ENCODE data around the gene SUCLG2. TPM values are rescaled to one million over a fixed set of nuclear protein-coding genes. Genes with fewer than 3 reads are reported as not detected.

SUCLG2 gene
- total and polyA plus RNA-seq, 10 of the 15 experiments (the other 5 are each of a cell fraction or from before 2014, with no cell fraction given): 17.8 to 50.9 (median 37.2) TPM

DNA sequence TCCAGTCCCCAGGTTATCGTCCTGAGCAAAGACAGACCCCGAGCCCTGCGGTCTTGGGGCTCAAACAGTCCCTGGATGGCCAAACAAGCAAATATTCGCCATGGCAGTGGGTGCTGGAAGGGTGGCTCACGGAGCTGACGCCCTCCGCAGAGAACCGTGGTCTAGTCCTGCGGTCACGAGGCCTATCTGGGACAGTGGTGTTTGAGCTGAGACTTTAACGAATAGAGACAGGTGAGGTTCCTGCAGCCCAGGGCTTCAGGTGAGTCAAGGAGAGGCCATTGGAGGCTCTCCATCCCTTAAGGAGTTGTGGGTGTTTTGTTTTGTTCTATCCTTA lies 399 bp upstream of the SUCLG2 start (continued):
- TF ChIP-seq, protein P1, sequence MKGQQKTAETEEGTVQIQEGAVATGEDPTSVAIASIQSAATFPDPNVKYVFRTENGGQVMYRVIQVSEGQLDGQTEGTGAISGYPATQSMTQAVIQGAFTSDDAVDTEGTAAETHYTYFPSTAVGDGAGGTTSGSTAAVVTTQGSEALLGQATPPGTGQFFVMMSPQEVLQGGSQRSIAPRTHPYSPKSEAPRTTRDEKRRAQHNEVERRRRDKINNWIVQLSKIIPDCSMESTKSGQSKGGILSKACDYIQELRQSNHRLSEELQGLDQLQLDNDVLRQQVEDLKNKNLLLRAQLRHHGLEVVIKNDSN (IDR thresholded peaks at IDR 0.05; ENCODE audit: borderline replicate concordance, extremely low read length, insufficient read depth, low read depth, low read length): no peak
- TF ChIP-seq TCF12 (IDR thresholded peaks at IDR 0.05; ENCODE audit: low read depth, low read length) (no peak), MTA2 (IDR thresholded peaks at IDR 0.05; ENCODE audit: low read depth) (no peak; the same call in 1 of the 2 replicates), MTA3 (IDR thresholded peaks at IDR 0.05; ENCODE audit: borderline replicate concordance, low read length) (no peak), PML (IDR thresholded peaks at IDR 0.05; ENCODE audit: low read length) (no peak), WRNIP1 (IDR thresholded peaks at IDR 0.05; ENCODE audit: borderline replicate concordance, low read depth, low read length) (no peak), KLF5 (IDR thresholded peaks at IDR 0.05; ENCODE audit: partially characterized antibody) (no peak), SMARCA5 (IDR thresholded peaks at IDR 0.05) (no peak), ZNF217 (IDR thresholded peaks at IDR 0.05) (no peak), HDGF (IDR thresholded peaks at IDR 0.05) (0 out of 2 replicates have a peak, but pooled peaks have one; percentile 61), MEF2B (IDR thresholded peaks at IDR 0.05; ENCODE audit: partially characterized antibody, poor library complexity, severe bottlenecking) (no peak)
- TF ChIP-seq, protein P2, sequence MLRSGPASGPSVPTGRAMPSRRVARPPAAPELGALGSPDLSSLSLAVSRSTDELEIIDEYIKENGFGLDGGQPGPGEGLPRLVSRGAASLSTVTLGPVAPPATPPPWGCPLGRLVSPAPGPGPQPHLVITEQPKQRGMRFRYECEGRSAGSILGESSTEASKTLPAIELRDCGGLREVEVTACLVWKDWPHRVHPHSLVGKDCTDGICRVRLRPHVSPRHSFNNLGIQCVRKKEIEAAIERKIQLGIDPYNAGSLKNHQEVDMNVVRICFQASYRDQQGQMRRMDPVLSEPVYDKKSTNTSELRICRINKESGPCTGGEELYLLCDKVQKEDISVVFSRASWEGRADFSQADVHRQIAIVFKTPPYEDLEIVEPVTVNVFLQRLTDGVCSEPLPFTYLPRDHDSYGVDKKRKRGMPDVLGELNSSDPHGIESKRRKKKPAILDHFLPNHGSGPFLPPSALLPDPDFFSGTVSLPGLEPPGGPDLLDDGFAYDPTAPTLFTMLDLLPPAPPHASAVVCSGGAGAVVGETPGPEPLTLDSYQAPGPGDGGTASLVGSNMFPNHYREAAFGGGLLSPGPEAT (IDR thresholded peaks at IDR 0.05; ENCODE audit: low read depth): 0 out of 2 replicates have a peak, but pooled peaks have one; percentile 25
- TF ChIP-seq, protein P3, sequence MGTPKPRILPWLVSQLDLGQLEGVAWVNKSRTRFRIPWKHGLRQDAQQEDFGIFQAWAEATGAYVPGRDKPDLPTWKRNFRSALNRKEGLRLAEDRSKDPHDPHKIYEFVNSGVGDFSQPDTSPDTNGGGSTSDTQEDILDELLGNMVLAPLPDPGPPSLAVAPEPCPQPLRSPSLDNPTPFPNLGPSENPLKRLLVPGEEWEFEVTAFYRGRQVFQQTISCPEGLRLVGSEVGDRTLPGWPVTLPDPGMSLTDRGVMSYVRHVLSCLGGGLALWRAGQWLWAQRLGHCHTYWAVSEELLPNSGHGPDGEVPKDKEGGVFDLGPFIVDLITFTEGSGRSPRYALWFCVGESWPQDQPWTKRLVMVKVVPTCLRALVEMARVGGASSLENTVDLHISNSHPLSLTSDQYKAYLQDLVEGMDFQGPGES (IDR thresholded peaks at IDR 0.05): no peak
- TF ChIP-seq, protein P4, sequence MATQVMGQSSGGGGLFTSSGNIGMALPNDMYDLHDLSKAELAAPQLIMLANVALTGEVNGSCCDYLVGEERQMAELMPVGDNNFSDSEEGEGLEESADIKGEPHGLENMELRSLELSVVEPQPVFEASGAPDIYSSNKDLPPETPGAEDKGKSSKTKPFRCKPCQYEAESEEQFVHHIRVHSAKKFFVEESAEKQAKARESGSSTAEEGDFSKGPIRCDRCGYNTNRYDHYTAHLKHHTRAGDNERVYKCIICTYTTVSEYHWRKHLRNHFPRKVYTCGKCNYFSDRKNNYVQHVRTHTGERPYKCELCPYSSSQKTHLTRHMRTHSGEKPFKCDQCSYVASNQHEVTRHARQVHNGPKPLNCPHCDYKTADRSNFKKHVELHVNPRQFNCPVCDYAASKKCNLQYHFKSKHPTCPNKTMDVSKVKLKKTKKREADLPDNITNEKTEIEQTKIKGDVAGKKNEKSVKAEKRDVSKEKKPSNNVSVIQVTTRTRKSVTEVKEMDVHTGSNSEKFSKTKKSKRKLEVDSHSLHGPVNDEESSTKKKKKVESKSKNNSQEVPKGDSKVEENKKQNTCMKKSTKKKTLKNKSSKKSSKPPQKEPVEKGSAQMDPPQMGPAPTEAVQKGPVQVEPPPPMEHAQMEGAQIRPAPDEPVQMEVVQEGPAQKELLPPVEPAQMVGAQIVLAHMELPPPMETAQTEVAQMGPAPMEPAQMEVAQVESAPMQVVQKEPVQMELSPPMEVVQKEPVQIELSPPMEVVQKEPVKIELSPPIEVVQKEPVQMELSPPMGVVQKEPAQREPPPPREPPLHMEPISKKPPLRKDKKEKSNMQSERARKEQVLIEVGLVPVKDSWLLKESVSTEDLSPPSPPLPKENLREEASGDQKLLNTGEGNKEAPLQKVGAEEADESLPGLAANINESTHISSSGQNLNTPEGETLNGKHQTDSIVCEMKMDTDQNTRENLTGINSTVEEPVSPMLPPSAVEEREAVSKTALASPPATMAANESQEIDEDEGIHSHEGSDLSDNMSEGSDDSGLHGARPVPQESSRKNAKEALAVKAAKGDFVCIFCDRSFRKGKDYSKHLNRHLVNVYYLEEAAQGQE (IDR thresholded peaks at IDR 0.05; ENCODE audit: low read depth, low read length): no peak
- TF ChIP-seq, protein P5, sequence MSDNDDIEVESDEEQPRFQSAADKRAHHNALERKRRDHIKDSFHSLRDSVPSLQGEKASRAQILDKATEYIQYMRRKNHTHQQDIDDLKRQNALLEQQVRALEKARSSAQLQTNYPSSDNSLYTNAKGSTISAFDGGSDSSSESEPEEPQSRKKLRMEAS (IDR thresholded peaks at IDR 0.05; ENCODE audit: low read depth, low read length): no peak; the same call in 1 of the 2 replicates
